Lower leg skin (tissue), 3 donors: Measurements from ENCODE around the gene MAPKAPK3.

Experiments
- POLR2A ChIP-seq, 2 donors: fragments of 450-650 bp; IDR thresholded peaks; one replicate each; pipeline ENCODE4 v1.6.1; 2016 to 2017; ENCODE audit warnings: antibody characterized with exemption in 2 of 2, mild to moderate bottlenecking in 1 of 2, moderate library complexity in 1 of 2
- TF ChIP-seq, protein P1 (sequence below), 3 donors: fragments of 450-650 bp; IDR thresholded peaks; one replicate each; pipeline ENCODE4 v1.5.1; 2016; ENCODE audit warnings: antibody characterized with exemption in 3 of 3, mild to moderate bottlenecking in 3 of 3, moderate library complexity in 2 of 3

DNA sequence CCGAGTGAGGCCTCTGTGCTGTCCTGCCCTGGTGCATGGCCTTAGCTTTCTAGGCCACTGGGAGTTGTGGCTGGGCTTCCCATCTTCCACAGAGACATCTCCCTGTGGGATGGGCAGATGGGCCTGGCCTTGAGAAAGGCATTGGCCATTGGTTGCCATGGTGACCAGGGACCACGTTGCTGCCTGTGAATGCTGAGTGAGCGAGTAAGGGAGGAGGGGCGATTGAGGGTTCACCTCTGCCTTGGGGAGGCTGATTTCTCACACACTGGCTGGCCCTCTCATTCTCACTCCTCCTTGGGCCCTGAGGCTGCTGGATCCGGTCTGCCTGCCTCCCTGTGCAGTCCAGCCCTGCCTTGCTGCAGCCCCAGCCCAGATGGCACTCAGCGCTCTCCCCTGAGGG, 31.4 kb downstream of the MAPKAPK3 start:
- TF ChIP-seq, protein P1, sequence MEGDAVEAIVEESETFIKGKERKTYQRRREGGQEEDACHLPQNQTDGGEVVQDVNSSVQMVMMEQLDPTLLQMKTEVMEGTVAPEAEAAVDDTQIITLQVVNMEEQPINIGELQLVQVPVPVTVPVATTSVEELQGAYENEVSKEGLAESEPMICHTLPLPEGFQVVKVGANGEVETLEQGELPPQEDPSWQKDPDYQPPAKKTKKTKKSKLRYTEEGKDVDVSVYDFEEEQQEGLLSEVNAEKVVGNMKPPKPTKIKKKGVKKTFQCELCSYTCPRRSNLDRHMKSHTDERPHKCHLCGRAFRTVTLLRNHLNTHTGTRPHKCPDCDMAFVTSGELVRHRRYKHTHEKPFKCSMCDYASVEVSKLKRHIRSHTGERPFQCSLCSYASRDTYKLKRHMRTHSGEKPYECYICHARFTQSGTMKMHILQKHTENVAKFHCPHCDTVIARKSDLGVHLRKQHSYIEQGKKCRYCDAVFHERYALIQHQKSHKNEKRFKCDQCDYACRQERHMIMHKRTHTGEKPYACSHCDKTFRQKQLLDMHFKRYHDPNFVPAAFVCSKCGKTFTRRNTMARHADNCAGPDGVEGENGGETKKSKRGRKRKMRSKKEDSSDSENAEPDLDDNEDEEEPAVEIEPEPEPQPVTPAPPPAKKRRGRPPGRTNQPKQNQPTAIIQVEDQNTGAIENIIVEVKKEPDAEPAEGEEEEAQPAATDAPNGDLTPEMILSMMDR (IDR thresholded peaks at IDR 0.05): no peak
- no peak for TF ChIP-seq POLR2A (IDR thresholded peaks at IDR 0.05)
